Bronchial epithelial cell (primary cell): ENCODE measurements around the gene KCNH5. TPM values are rescaled to one million over a fixed set of nuclear protein-coding genes. Genes with fewer than 3 reads are reported as not detected.

Source experiments
- total RNA-seq: library from RNA; depleted of rRNA; stranded (reverse); fragments of >200 nt; gene quantifications from 2 replicates; pipeline ENCODE4 v1.2.1, GENCODE V29; 2014

Gene KCNH5
- total RNA-seq, 1 donor from 2014 or later: under 0.01 TPM

Other genes starting within 250 kb of the KCNH5 start
- not detected in 2 replicates for gene RHOJ, start 159.0 kb upstream of the KCNH5 start, total RNA-seq